ENCODE measurements around the gene AMY1A.
"Not testable (repeated sequence)": the region's sequence is repeated elsewhere in the genome, so short reads cannot be mapped to it uniquely, and the experiment has no call there.

Gene AMY1A

DNA sequence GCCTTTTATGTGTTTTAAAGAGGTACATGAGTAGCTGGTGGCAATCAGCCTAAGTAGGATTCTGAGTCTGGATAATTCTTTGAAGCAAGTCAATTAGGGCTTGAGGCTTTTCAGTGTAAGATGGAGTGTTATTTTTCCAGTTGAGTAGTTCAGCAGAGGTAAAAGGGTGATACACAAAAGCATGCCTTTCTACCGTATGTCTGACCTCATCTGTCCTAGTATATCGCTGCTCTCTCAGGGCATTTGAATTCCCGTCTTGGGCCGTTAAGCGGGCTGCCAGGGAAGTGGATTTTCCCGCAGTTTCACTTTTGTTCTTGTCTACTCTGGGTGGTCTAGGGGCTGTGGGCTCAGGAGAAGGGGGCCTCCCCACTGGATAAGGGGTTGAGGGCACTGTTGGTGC lies 1.4 kb upstream of the AMY1A start:
- not testable (repeated sequence) for H4K91ac ChIP-seq (ENCODE audit: low read depth, low read length, poor library complexity)

DNA sequence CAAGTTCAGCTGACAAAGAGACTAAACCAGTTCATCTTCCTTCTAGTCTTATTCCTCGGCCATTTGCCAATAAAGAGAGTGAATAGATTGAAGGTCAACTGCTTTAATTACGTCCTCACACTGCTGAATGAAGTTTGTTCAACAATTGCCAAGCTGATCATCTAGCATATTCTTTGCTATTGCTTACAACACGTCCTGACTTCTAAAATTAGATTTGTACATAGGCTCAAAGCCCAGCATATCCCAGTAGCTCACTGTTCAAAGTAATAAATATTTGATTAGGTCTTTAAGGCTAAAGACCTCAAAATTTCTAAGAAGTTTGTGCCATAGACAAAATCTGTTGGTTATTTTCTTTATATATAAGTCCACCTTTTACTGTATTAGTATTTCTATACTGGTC lies 20.8 kb downstream of the AMY1A start:
- not testable (repeated sequence) for H2BK120ac ChIP-seq (ENCODE audit: low read depth, low read length); H2BK5ac ChIP-seq (ENCODE audit: low read length); H4K8ac ChIP-seq (ENCODE audit: low read depth, low read length); H2BK15ac ChIP-seq (ENCODE audit: low read length); H2AFZ ChIP-seq (ENCODE audit: low read length); H3K4me2 ChIP-seq (ENCODE audit: insufficient read depth, low read length, poor library complexity, severe bottlenecking); H3K79me1 ChIP-seq (ENCODE audit: low read depth, low read length); H3K4ac ChIP-seq (ENCODE audit: low read length); H3K27me3 ChIP-seq (ENCODE audit: control insufficient read depth in 3 of 3, insufficient read depth in 3 of 3, low read depth in 1 of 3, low read length in 3 of 3); H3K4me1 ChIP-seq (ENCODE audit: control insufficient read depth in 2 of 2, insufficient read depth in 1 of 2, low read depth in 1 of 2, low read length in 2 of 2); H2BK12ac ChIP-seq (ENCODE audit: low read length); H3K18ac ChIP-seq (ENCODE audit: low read length); H3K9me3 ChIP-seq (replicated peaks in 1 of 2; ENCODE audit: control insufficient read depth in 2 of 2, insufficient read depth in 1 of 2, low read depth in 1 of 2, low read length in 2 of 2); H3K27ac ChIP-seq (replicated peaks; ENCODE audit: low read length); H3K23ac ChIP-seq (ENCODE audit: low read depth, low read length, poor library complexity); H3K9ac ChIP-seq (ENCODE audit: low read depth, low read length, poor library complexity); H4K91ac ChIP-seq (ENCODE audit: low read depth, low read length, poor library complexity); H3K14ac ChIP-seq (ENCODE audit: low read length); H3K36me3 ChIP-seq (replicated peaks in 1 of 2; ENCODE audit: control insufficient read depth in 2 of 2, insufficient read depth in 2 of 2, low read length in 2 of 2); H2AK5ac ChIP-seq (ENCODE audit: low read depth, low read length); H3K4me3 ChIP-seq (ENCODE audit: low read length in 2 of 2); DNase-seq (ENCODE audit: low spot score)
- no CpG with 5 or more reads among the region's 3 CpGs for WGBS, 2 donors (ENCODE audit: extremely low coverage in 2 of 2, insufficient read length in 2 of 2, insufficient replicate concordance in 1 of 2)

More for the DNA sequence above, 1.4 kb upstream of the AMY1A start:
- H3K27ac ChIP-seq (replicated peaks; ENCODE audit: low read length); H2AFZ ChIP-seq (ENCODE audit: low read length); H3K9ac ChIP-seq (ENCODE audit: low read depth, low read length, poor library complexity); H2BK12ac ChIP-seq (ENCODE audit: low read length); H3K9me3 ChIP-seq (replicated peaks in 1 of 2; ENCODE audit: control insufficient read depth in 2 of 2, insufficient read depth in 1 of 2, low read depth in 1 of 2, low read length in 2 of 2); H3K14ac ChIP-seq (ENCODE audit: low read length); H2AK5ac ChIP-seq (ENCODE audit: low read depth, low read length); H3K23ac ChIP-seq (ENCODE audit: low read depth, low read length, poor library complexity); DNase-seq (ENCODE audit: low spot score); H2BK120ac ChIP-seq (ENCODE audit: low read depth, low read length); H3K4me2 ChIP-seq (ENCODE audit: insufficient read depth, low read length, poor library complexity, severe bottlenecking); H3K79me1 ChIP-seq (ENCODE audit: low read depth, low read length); H2BK15ac ChIP-seq (ENCODE audit: low read length); H2BK5ac ChIP-seq (ENCODE audit: low read length); H3K36me3 ChIP-seq (replicated peaks in 1 of 2; ENCODE audit: control insufficient read depth in 2 of 2, insufficient read depth in 2 of 2, low read length in 2 of 2); H3K18ac ChIP-seq (ENCODE audit: low read length); H3K4ac ChIP-seq (ENCODE audit: low read length); H3K27me3 ChIP-seq (ENCODE audit: control insufficient read depth in 3 of 3, insufficient read depth in 3 of 3, low read depth in 1 of 3, low read length in 3 of 3); H3K4me3 ChIP-seq (ENCODE audit: low read length in 2 of 2); H3K4me1 ChIP-seq (ENCODE audit: control insufficient read depth in 2 of 2, insufficient read depth in 1 of 2, low read depth in 1 of 2, low read length in 2 of 2); H4K8ac ChIP-seq (ENCODE audit: low read depth, low read length): not testable (repeated sequence)
- no CpG with 5 or more reads among the region's 6 CpGs for WGBS, 2 donors (ENCODE audit: extremely low coverage in 2 of 2, insufficient read length in 2 of 2, insufficient replicate concordance in 1 of 2)

- not testable (repeated sequence) for H3K4me1 ChIP-seq (ENCODE audit: control insufficient read depth in 2 of 2, insufficient read depth in 1 of 2, low read depth in 1 of 2, low read length in 2 of 2); DNase-seq (ENCODE audit: low spot score); H4K91ac ChIP-seq (ENCODE audit: low read depth, low read length, poor library complexity); H3K27ac ChIP-seq (replicated peaks; ENCODE audit: low read length); H3K23ac ChIP-seq (ENCODE audit: low read depth, low read length, poor library complexity); H4K8ac ChIP-seq (ENCODE audit: low read depth, low read length); H3K9ac ChIP-seq (ENCODE audit: low read depth, low read length, poor library complexity); H3K27me3 ChIP-seq (ENCODE audit: control insufficient read depth in 3 of 3, insufficient read depth in 3 of 3, low read depth in 1 of 3, low read length in 3 of 3); H3K4me2 ChIP-seq (ENCODE audit: insufficient read depth, low read length, poor library complexity, severe bottlenecking); H3K4ac ChIP-seq (ENCODE audit: low read length); H3K18ac ChIP-seq (ENCODE audit: low read length); H3K36me3 ChIP-seq (replicated peaks in 1 of 2; ENCODE audit: control insufficient read depth in 2 of 2, insufficient read depth in 2 of 2, low read length in 2 of 2); H2BK15ac ChIP-seq (ENCODE audit: low read length); H2AK5ac ChIP-seq (ENCODE audit: low read depth, low read length); H3K4me3 ChIP-seq (ENCODE audit: low read length in 2 of 2); H2AFZ ChIP-seq (ENCODE audit: low read length); H2BK12ac ChIP-seq (ENCODE audit: low read length); H2BK120ac ChIP-seq (ENCODE audit: low read depth, low read length); H3K79me1 ChIP-seq (ENCODE audit: low read depth, low read length); H3K14ac ChIP-seq (ENCODE audit: low read length); H2BK5ac ChIP-seq (ENCODE audit: low read length); H3K9me3 ChIP-seq (replicated peaks in 1 of 2; ENCODE audit: control insufficient read depth in 2 of 2, insufficient read depth in 1 of 2, low read depth in 1 of 2, low read length in 2 of 2)
- no CpG with 5 or more reads among the region's 5 CpGs for WGBS, 2 donors (ENCODE audit: extremely low coverage in 2 of 2, insufficient read length in 2 of 2, insufficient replicate concordance in 1 of 2)
Measured at GRCh38 chr1:103696110-103696509, 40.5 kb downstream of the AMY1A start, which contains the start of gene AMY1B. TSS of gene AMY1B (minus strand) at chr1:103696210. CDS start at chr1:103695639, 571 bp downstream.

GRCh38 chr1:103697430-103697829 lies 41.9 kb downstream of the AMY1A start:
- H3K27ac ChIP-seq (replicated peaks; ENCODE audit: low read length); H3K36me3 ChIP-seq (replicated peaks in 1 of 2; ENCODE audit: control insufficient read depth in 2 of 2, insufficient read depth in 2 of 2, low read length in 2 of 2); H3K4ac ChIP-seq (ENCODE audit: low read length); H2BK12ac ChIP-seq (ENCODE audit: low read length); H3K79me1 ChIP-seq (ENCODE audit: low read depth, low read length); H3K4me3 ChIP-seq (ENCODE audit: low read length in 2 of 2); H2BK5ac ChIP-seq (ENCODE audit: low read length); H3K14ac ChIP-seq (ENCODE audit: low read length); H3K4me2 ChIP-seq (ENCODE audit: insufficient read depth, low read length, poor library complexity, severe bottlenecking); H3K27me3 ChIP-seq (ENCODE audit: control insufficient read depth in 3 of 3, insufficient read depth in 3 of 3, low read depth in 1 of 3, low read length in 3 of 3); H4K8ac ChIP-seq (ENCODE audit: low read depth, low read length); H2BK15ac ChIP-seq (ENCODE audit: low read length); H3K9me3 ChIP-seq (replicated peaks in 1 of 2; ENCODE audit: control insufficient read depth in 2 of 2, insufficient read depth in 1 of 2, low read depth in 1 of 2, low read length in 2 of 2); H3K18ac ChIP-seq (ENCODE audit: low read length); H2AFZ ChIP-seq (ENCODE audit: low read length); H3K23ac ChIP-seq (ENCODE audit: low read depth, low read length, poor library complexity); H3K4me1 ChIP-seq (ENCODE audit: control insufficient read depth in 2 of 2, insufficient read depth in 1 of 2, low read depth in 1 of 2, low read length in 2 of 2); H4K91ac ChIP-seq (ENCODE audit: low read depth, low read length, poor library complexity); DNase-seq (ENCODE audit: low spot score); H2AK5ac ChIP-seq (ENCODE audit: low read depth, low read length); H2BK120ac ChIP-seq (ENCODE audit: low read depth, low read length); H3K9ac ChIP-seq (ENCODE audit: low read depth, low read length, poor library complexity): not testable (repeated sequence)
- WGBS, 2 donors (ENCODE audit: extremely low coverage in 2 of 2, insufficient read length in 2 of 2, insufficient replicate concordance in 1 of 2), result no CpG with 5 or more reads among the region's 6 CpGs
